ENCODE data around the gene FERMT2. TPM values are rescaled to one million over a fixed set of nuclear protein-coding genes. Genes with fewer than 3 reads are reported as not detected.

FERMT2 gene
- total RNA-seq, 6 experiments from 2014 or later: 40.4 to 64.5 (median 53.3) TPM

DNA sequence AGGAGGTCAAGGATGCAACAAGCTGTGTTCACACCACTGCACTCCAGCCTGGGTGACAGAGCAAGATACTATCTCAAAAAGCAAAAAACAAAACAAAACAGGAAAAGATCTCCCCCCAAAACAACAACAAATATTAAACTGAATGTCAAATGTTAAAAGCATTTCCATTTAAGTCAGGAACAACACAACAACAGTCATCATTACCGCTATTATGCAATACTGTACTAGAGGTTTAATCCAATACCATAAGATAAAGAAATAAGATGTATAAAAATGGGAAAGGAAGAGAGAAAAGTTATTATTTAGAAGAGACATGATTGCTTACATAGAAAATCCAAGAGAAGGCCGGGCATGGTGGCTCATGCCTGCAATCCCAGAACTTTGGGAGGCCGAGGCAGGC, 36.6 kb downstream of the FERMT2 start:
- 92% methylated on average over 2 of the region's 3 CpGs for WGBS (ENCODE audit: insufficient coverage, low coverage, low lambda C conversion rate, missing lambda C conversion rate)
- H3K36me3 ChIP-seq: no peaks in the 10 kb centered on the region
- no peak overlapping the region for H3K4me3 ChIP-seq
- no peak overlapping the region for H3K27ac ChIP-seq
- TF ChIP-seq, protein P1, sequence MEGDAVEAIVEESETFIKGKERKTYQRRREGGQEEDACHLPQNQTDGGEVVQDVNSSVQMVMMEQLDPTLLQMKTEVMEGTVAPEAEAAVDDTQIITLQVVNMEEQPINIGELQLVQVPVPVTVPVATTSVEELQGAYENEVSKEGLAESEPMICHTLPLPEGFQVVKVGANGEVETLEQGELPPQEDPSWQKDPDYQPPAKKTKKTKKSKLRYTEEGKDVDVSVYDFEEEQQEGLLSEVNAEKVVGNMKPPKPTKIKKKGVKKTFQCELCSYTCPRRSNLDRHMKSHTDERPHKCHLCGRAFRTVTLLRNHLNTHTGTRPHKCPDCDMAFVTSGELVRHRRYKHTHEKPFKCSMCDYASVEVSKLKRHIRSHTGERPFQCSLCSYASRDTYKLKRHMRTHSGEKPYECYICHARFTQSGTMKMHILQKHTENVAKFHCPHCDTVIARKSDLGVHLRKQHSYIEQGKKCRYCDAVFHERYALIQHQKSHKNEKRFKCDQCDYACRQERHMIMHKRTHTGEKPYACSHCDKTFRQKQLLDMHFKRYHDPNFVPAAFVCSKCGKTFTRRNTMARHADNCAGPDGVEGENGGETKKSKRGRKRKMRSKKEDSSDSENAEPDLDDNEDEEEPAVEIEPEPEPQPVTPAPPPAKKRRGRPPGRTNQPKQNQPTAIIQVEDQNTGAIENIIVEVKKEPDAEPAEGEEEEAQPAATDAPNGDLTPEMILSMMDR (IDR thresholded peaks at IDR 0.05): no peak
- TF ChIP-seq POLR2A (IDR thresholded peaks at IDR 0.05): no peak
- no peak for ATAC-seq
- H3K27me3 ChIP-seq: no peaks in the 10 kb centered on the region
- intact Hi-C loops (cut with DNase I): no loop called here
- no peaks in the 10 kb centered on the region for H3K9me3 ChIP-seq
- no peak for DNase-seq
- peaks cover 0 to 53% (median 21%) of the 10 kb centered on the region in 4 donors for H3K4me1 ChIP-seq

DNA sequence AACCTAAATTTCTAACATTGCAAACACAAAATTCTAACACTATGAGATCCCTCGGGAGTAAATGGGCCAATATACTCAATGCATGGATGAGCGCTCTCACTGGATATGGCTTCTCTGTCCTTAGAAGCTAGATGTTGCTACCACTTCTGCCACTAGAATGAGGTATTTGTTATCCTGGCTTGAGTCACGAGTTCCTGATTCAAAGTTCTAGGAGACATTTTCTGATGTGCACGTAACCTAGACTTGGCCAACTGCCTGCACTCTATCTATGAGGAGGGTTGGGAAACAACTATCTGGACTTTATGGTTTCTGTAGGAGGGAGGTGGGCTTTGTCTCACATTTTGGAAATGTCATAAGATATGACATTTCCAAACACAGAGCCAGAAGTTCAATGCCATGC, 37.6 kb downstream of the FERMT2 start:
- Histone ChIP-seq H3K36me3 (no peaks in the 10 kb centered on the region), H3K9me3 (no peaks in the 10 kb centered on the region), H3K27me3 (no peaks in the 10 kb centered on the region), H3K27ac (no peak overlapping the region), H3K4me3 (no peak overlapping the region), H3K4me1 (peaks cover 0 to 43% (median 16%) of the 10 kb centered on the region in 4 donors)
- 49% methylated on average over 4 of the region's 4 CpGs for WGBS (ENCODE audit: insufficient coverage, low coverage, low lambda C conversion rate, missing lambda C conversion rate)
- intact Hi-C loops (cut with DNase I): no loop called here
- DNase-seq: no peak
- ATAC-seq: peak; percentile 26 to 61 (median 46)
- no peak for TF ChIP-seq POLR2A (IDR thresholded peaks at IDR 0.05)
- TF ChIP-seq, protein P1 (IDR thresholded peaks at IDR 0.05): no peak

DNA sequence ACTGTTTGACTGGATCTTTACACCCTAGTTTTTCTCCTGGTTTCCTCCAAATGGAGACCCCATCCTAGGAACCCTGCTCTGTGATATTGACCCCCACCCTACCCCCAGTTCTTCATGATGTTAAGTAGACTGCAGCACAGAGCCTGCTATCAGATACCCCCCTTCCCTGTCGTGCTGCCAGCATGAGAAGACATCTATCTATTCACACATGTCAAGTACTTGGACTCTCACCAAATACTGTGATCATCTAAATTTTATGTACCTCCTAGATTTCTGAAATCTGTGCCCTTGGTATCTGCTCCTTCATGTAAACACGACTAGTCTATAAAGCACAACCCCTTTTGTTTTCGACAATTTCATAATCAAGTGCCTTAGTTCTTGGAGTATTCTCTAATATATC, 38.9 kb downstream of the FERMT2 start:
- no peak for TF ChIP-seq POLR2A (IDR thresholded peaks at IDR 0.05)
- TF ChIP-seq, protein P1 (IDR thresholded peaks at IDR 0.05): no peak
- no peak for DNase-seq
- ATAC-seq: peak in 3 of 4 donors; percentile 10 to 27 (median 24)
- Histone ChIP-seq H3K27ac (peak overlapping the region in 1 of 3 donors; percentile 35), H3K36me3 (no peaks in the 10 kb centered on the region), H3K9me3 (no peaks in the 10 kb centered on the region), H3K27me3 (no peaks in the 10 kb centered on the region), H3K4me3 (no peak overlapping the region), H3K4me1 (peaks cover 0 to 30% (median 9%) of the 10 kb centered on the region in 4 donors)
- 35% methylated on average over 3 of the region's 3 CpGs for WGBS (ENCODE audit: insufficient coverage, low coverage, low lambda C conversion rate, missing lambda C conversion rate)
- intact Hi-C loops (cut with DNase I): no loop called here

DNA sequence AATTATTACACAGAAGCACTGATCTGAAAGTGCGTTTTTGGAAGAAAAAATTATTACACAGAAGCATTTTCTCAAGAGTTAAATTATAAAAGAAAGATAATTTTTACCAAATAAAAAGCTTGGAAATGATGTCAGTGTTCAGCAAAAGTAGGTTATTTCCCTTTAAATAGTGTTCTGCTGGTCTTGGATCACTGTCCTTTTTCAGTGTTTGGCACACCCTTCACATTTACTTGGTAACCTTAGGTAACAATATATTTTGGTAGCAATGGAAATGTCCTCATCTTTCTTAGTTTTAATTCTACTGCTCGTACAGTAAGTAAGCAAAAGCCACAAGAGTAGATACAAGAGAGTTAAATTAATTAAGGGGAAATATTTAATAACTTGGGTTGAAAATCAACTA, 40.3 kb downstream of the FERMT2 start:
- ATAC-seq (peak; percentile 33 to 71 (median 54)), DNase-seq (no peak)
- Histone ChIP-seq H3K27me3 (no peaks in the 10 kb centered on the region), H3K4me3 (no peak overlapping the region), H3K9me3 (no peaks in the 10 kb centered on the region), H3K27ac (no peak overlapping the region), H3K4me1 (peaks cover 0 to 25% (median 9%) of the 10 kb centered on the region in 4 donors), H3K36me3 (no peaks in the 10 kb centered on the region)
- intact Hi-C loops (cut with DNase I): no loop called here
- 12% methylated on average over 2 of the region's 2 CpGs for WGBS (ENCODE audit: insufficient coverage, low coverage, low lambda C conversion rate, missing lambda C conversion rate)
- TF ChIP-seq, protein P1 (IDR thresholded peaks at IDR 0.05): no peak
- TF ChIP-seq POLR2A (IDR thresholded peaks at IDR 0.05): no peak

DNA sequence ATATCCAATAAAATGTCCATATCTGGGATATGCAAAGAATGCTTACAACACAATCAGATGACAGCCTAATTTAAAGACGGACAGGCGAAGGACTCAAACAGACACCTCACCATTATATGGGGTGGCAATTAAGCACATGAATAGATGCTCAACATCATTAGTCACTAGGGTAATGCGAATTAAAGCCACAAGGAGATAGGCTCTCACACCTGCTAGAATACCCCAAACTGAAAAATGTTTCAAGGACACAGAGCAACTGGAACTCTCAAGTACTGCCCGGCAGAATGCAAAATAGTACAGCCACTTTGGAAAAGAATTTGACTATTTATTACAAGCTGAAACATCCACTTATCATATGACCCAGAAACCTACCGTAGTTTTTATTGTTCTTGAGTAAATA, 42.9 kb downstream of the FERMT2 start:
- intact Hi-C loops (cut with DNase I): no loop called here
- no peak for DNase-seq
- TF ChIP-seq POLR2A (IDR thresholded peaks at IDR 0.05): no peak
- TF ChIP-seq, protein P1 (IDR thresholded peaks at IDR 0.05): no peak
- ATAC-seq: no peak
- no peaks in the 10 kb centered on the region for H3K27me3 ChIP-seq
- no peaks in the 10 kb centered on the region for H3K9me3 ChIP-seq
- no peaks in the 10 kb centered on the region for H3K36me3 ChIP-seq
- H3K4me3 ChIP-seq: no peak overlapping the region
- peaks cover 0 to 17% (median 7%) of the 10 kb centered on the region in 4 donors for H3K4me1 ChIP-seq
- 66% methylated on average over 5 of the region's 5 CpGs for WGBS (ENCODE audit: insufficient coverage, low coverage, low lambda C conversion rate, missing lambda C conversion rate)
- no peak overlapping the region for H3K27ac ChIP-seq
